Testis (tissue), 3 donors: ENCODE data around the gene MEI4. TPM values are rescaled to one million over a fixed set of nuclear protein-coding genes. Genes with fewer than 3 reads are reported as not detected.
"Not testable (repeated sequence)": the region's sequence is repeated elsewhere in the genome, so short reads cannot be mapped to it uniquely, and the experiment has no call there.

Experiments used
- DNase-seq: peaks from one replicate; pipeline ENCODE4 v3.0.0-alpha.2; 2019
- H3K27ac ChIP-seq, 2 donors: fragments of 200-600 bp; sonication (generic); one replicate each; pipeline ENCODE4 v1.5.1; 2019
- H3K27me3 ChIP-seq: fragments of 200-600 bp; sonication (generic); one replicate; pipeline ENCODE4 v1.5.1; 2019
- H3K36me3 ChIP-seq: fragments of 200-600 bp; sonication (generic); one replicate; pipeline ENCODE4 v1.5.1; 2017; ENCODE audit warnings: low read depth; ENCODE audit errors: missing control alignments
- H3K4me1 ChIP-seq: fragments of 200-600 bp; sonication (generic); one replicate; pipeline ENCODE4 v1.5.1; 2019
- H3K4me3 ChIP-seq, 2 donors: fragments of 200-600 bp; sonication (generic); one replicate each; pipeline ENCODE4 v1.5.1; 2017 to 2019
- H3K9me3 ChIP-seq: fragments of 200-600 bp; sonication (generic); one replicate; pipeline ENCODE4 v1.5.1; 2017
- CTCF ChIP-seq, 3 experiments: fragments of 450-650 bp in 2 of 3; fragments of 200-600 bp in 1 of 3; sonication (generic) in 1 of 3; IDR thresholded peaks; one replicate each; pipeline ENCODE4 v1.5.1; 2016 to 2019; ENCODE audit warnings: antibody characterized with exemption in 3 of 3, mild to moderate bottlenecking in 2 of 3, moderate library complexity in 1 of 3
- POLR2A ChIP-seq: fragments of 450-650 bp; IDR thresholded peaks from one replicate; pipeline ENCODE4 v1.6.1; 2017; ENCODE audit warnings: antibody characterized with exemption, mild to moderate bottlenecking, moderate library complexity
- WGBS, 2 donors: methylation state at CpG; one replicate each; pipeline ENCODE4 v1.1.5; 2018; 5-methylcytosine and 5-hydroxymethylcytosine counted together
- intact Hi-C: fragments of 100-400 bp; cut with DNase I; formaldehyde crosslinking; loops from one replicate; pipeline ENCODE4 v1.15.1; 2023; ENCODE audit warnings: low total_unique reads
- polyA plus RNA-seq: library from polyadenylated mRNA; stranded (reverse); fragments of 350-450 nt; fragmentation: Illumina TruSeq; extraction: RNeasy Lipid Tissue Mini Kit (QIAGEN cat#74804); gene quantifications from one replicate; pipeline ENCODE4 v1.2.3, GENCODE V29; 2014; ENCODE audit warnings: low read depth, low replicate concordance; ENCODE audit not compliant: insufficient read depth
- total RNA-seq, 2 donors: library from RNA; depleted of rRNA; stranded (reverse); fragments of >200 nt; gene quantifications; one replicate each; pipeline ENCODE4 v1.2.3, GENCODE V29; 2016

MEI4 gene
- total and polyA plus RNA-seq, 3 donors from 2014 or later, result 6.3 to 7.3 (median 6.9) TPM

GRCh38 chr6:77822265-77822664 lies 169.4 kb downstream of the MEI4 start:
- Histone ChIP-seq H3K27ac (no peak overlapping the region), H3K4me1 (no peaks in the 10 kb centered on the region), H3K4me3 (no peak overlapping the region), H3K36me3 (no peaks in the 10 kb centered on the region), H3K27me3 (no peaks in the 10 kb centered on the region), H3K9me3 (no peaks in the 10 kb centered on the region)
- TF ChIP-seq CTCF (IDR thresholded peaks at IDR 0.05), result no peak
- TF ChIP-seq POLR2A, result no peak
- intact Hi-C loops, result no loop called here
- no peak for DNase-seq
- WGBS, 2 donors, result 77 to 88% methylated on average over 2 of the region's 2 CpGs

GRCh38 chr6:77825204-77825603 lies 172.4 kb downstream of the MEI4 start:
- H3K36me3 ChIP-seq, result no peaks in the 10 kb centered on the region
- H3K27me3 ChIP-seq, result no peaks in the 10 kb centered on the region
- DNase-seq, result no peak
- TF ChIP-seq POLR2A (no peak), CTCF (IDR thresholded peaks at IDR 0.05) (no peak)
- no peak overlapping the region for H3K27ac ChIP-seq
- no peaks in the 10 kb centered on the region for H3K9me3 ChIP-seq
- 33 to 52% methylated on average over 2 of the region's 2 CpGs for WGBS, 2 donors
- H3K4me3 ChIP-seq, result no peak overlapping the region
- no peaks in the 10 kb centered on the region for H3K4me1 ChIP-seq
- intact Hi-C loops, result no loop called here

DNA sequence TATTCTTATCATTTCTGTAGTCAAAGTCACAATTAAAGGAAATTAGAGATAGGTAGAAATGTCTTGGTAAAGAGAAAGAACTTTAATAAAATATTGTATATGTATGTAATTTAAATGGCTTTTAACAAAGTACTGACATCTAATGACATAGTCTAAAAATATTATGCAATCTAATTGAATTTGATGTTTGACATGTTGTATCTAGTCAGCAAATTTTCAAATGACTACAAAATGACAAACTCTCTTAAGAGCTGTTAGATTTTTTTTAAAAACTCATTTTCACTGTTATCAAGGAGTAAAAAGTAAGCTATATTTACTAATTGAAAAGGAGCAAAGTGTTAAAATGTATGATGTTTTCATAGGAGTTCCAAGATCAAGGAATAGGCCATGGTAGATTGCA lies 176.9 kb downstream of the MEI4 start:
- DNase-seq, result no peak
- Histone ChIP-seq H3K27me3 (no peaks in the 10 kb centered on the region), H3K4me3 (no peak overlapping the region), H3K27ac (no peak overlapping the region), H3K9me3 (no peaks in the 10 kb centered on the region), H3K36me3 (no peaks in the 10 kb centered on the region), H3K4me1 (no peaks in the 10 kb centered on the region)
- no peak for TF ChIP-seq POLR2A
- TF ChIP-seq CTCF (IDR thresholded peaks at IDR 0.05), result no peak
- intact Hi-C loops, result no loop called here

DNA sequence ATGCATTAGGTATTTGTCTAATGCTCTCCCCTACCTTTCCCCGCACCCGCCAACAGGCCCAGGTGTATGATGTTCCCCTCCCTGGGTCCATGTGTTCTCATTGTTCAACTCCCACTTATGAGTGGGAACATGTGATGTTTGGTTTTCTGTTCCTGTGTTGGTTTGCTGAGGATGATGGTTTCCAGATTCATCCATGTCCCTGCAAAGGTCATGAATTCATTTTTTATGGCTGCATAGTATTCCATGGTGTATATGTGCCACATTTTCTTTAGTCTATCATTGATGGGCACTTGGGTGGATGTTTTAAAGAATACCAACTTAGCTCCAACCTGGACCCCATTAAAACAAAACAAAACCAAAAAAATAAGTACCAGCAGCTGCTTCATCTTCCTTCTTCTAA lies 180.9 kb downstream of the MEI4 start:
- H3K4me1 ChIP-seq, DNase-seq, H3K9me3 ChIP-seq, intact Hi-C loops, H3K36me3 ChIP-seq, H3K27me3 ChIP-seq, H3K27ac ChIP-seq, H3K4me3 ChIP-seq: not testable (repeated sequence)
- WGBS, 2 donors, result 92 to 100% methylated on average over 2 of the region's 2 CpGs

DNA sequence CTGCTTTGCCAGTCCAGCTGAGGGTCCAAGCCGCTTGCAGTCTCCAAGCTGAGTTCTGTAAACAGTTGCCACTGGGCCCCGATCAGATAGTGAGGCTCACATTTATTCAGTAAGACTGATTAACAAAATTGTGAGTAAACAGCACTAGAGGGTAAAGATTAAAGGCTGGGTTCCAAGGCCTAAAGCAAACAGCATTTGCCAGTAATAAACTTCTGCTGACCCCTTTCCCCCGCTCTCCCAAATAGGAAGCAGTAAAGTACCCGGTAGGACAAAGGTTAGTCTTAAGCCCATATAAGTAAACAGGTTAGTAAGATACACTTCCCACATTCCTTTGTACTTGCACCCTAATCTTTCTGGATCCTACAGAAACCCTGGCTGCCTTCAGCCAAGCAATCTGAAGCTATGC lies 181.8 kb downstream of the MEI4 start:
- intact Hi-C loops, result no loop called here
- 71 to 76% methylated on average over 4 of the region's 4 CpGs for WGBS, 2 donors

More for the DNA sequence above, 181.8 kb downstream of the MEI4 start:
- Histone ChIP-seq H3K9me3 (no peaks in the 10 kb centered on the region), H3K36me3 (no peaks in the 10 kb centered on the region), H3K4me1 (no peaks in the 10 kb centered on the region), H3K27ac (no peak overlapping the region), H3K27me3 (no peaks in the 10 kb centered on the region), H3K4me3 (no peak overlapping the region)
- TF ChIP-seq CTCF (IDR thresholded peaks at IDR 0.05), result no peak
- no peak for TF ChIP-seq POLR2A
- no peak for DNase-seq
